GM18508 (cell line): ENCODE data around the gene HSPE1.
"Not testable (repeated sequence)": the region's sequence is repeated elsewhere in the genome, so short reads cannot be mapped to it uniquely, and the experiment has no call there.

ENCODE experiments used
- ATAC-seq: cut with Tn5 transposase; IDR thresholded peaks from one replicate; pipeline ENCODE4 v1.9.1; 2021; ENCODE audit warnings: moderate number of reproducible peaks; ENCODE audit not compliant: insufficient read depth, unreplicated experiment

Gene HSPE1

GRCh38 chr2:197499594-197500502 lies at the start of gene HSPE1, which contains the start of gene HSPD1:
Gene HSPE1 (plus strand): TSS chr2:197500379. CDS start chr2:197500437, 58 bp downstream.
Gene HSPD1 (minus strand): TSS chr2:197499840. CDS start chr2:197498848, 992 bp downstream.
- ATAC-seq = peak; percentile 72

- ATAC-seq = no peak
Measured at GRCh38 chr2:197450465-197450864, 49.7 kb upstream of the HSPE1 start.

DNA sequence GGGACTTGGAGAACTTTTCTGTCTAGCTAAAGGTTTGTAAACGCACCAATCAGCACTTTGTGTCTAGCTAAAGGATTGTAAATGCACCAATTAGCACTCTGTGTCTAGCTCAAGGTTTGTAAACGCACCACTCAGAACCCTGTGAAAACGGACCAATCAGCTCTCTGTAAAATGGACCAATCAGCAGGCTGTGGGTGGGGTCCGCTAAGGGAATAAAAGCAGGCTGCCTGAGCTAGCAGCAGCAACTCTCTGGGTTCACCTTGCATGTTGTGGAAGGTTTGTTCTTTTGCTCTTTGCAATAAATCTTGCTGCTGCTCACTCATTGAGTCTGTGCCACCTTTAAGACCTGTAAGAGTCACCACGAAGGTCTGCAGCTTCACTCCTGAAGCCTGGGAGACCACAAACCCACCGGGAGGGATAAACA lies 49.2 kb upstream of the HSPE1 start:
- not testable (repeated sequence) for ATAC-seq

DNA sequence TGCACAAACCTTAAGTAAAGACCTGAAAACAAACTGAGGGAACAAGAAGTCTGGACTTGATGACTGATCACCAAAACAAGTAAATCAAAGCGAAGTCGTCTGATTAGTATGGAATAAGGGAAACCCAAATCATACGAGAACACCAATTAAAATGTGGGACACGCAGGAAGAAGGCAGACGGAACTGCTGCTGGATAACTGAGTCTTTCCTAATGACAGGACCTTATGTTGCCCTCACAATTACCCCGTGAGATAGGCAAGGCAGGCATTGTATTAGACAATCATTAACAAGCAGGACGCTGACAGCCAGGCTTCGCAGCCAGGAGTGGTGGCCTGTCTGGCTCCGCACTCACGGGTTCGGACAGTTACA lies 47.4 kb upstream of the HSPE1 start:
- no peak for ATAC-seq

- peak; percentile 95 for ATAC-seq
Measured at GRCh38 chr2:197453123-197453913, 46.9 kb upstream of the HSPE1 start, which contains the start of gene COQ10B. Gene COQ10B (plus strand): TSS chr2:197453552. CDS start chr2:197453561, 9 bp downstream.

GRCh38 chr2:197453914-197454398 lies 46.2 kb upstream of the HSPE1 start:
- ATAC-seq = peak; percentile 19

GRCh38 chr2:197454923-197455322 lies 45.3 kb upstream of the HSPE1 start:
- ATAC-seq = no peak

DNA sequence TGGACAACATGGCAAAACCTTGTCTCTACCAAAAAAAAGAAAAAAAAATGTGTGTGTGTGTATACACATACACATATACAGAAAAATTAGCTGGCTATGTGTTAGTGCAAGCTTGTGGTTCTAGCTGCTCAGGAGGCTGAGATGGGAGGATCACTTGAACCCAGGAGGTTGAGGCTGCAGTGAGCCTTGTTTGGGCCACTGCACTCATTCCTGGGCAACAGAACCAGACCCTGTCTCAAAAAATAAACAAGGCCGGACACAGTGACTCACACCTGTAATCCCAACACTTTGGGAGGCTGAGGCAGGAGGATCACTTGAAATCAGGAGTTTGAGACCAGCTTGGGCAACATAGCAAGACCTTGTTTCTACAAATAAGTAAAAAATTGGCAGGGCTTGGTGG lies 44.8 kb upstream of the HSPE1 start:
- ATAC-seq = no peak

DNA sequence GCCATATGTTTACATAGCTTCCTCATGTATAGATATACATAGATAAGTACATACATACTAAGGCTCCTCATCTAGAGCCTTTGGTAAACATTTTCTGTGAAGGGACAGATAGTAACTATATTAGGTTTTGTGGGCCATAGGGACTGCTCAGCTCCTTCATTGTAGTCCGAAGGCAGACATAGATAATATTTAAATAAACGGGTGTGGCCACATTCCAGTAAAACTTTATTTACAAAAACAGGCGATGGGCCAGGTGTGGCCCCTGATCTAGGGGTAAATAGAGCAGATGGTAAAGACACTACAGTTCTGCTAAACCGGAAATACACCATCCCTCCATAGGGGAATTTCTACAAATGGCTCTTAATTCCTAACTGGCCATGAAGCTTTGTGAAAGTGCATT lies 39.5 kb upstream of the HSPE1 start:
- no peak for ATAC-seq

DNA sequence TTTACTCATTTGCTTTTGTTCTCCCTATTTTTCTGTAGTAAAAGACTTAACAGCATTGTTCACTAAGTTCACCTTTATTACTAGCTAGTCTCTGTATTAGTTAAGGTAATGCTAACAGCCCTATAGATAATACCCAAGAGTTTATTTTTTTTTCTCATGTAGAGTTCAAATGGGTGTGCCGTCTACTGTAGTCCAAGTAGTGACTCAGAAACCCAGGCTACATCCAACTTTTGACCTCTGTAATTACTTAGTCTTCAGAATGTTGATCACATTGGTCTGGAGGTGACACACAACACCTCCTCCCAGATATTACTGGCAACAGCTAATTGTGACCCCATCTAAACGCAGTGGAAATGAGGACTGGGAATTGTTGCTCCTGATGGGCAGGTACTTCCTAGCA lies 39.1 kb upstream of the HSPE1 start:
- no peak for ATAC-seq

- no peak for ATAC-seq
Measured at GRCh38 chr2:197464175-197464574, 36.0 kb upstream of the HSPE1 start.

DNA sequence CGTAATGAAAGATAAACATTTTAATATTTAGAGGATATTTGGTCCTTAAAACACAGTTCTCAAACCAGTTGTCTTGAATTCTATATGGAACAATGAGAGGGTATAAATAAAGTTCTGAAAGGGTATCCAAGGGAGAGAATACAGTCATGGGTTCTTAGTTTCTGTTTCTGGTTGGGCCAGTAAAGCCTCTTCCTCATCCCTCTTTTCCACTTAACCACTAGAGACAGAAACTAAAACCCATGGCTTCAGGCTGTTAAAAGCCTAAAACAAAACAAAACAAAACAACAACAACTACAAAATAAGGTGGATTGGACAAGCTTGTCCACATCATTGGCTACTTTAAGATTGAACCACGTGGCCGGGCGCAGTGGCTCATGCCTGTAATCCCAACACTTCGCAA lies 28.0 kb upstream of the HSPE1 start:
- no peak for ATAC-seq

DNA sequence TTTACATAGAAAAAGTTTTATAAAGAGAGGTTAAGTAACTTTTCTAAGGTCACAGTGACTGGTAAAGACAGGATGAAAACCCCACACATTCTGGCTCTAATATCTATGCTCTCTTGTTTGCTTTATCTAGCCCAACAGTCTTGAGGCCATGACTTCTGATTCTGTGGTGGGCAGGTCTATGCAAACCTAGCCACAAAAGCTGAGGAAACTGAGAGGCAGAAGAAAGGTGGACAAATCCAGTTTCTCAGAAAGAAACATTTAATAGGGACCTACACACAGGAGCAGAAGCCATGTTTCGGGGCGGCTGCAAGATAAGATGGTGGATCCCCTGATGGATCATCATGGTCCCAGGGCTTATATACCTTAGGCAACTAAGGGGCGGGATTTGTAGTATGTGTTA lies 22.4 kb upstream of the HSPE1 start:
- no peak for ATAC-seq

GRCh38 chr2:197480165-197481036 lies 19.8 kb upstream of the HSPE1 start:
- ATAC-seq = no peak

DNA sequence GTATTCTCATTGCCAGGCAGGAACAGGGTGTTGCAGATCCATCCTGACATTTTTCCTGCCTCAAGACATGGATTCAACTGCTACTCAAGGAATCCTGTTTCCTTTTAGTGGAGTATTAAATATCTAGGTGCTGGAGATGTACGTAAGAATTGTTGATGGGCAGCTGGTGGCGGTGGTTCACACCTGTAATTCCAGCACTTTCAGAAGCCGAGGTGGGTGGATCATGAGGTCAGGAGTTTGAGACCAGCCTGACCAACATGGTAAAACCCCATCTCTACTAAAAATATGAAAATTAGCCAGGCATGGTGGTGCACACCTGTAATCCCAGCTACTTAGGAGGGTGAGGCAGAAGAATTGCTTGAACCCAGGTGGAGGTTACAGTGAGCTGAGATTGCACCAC lies 15.9 kb upstream of the HSPE1 start:
- ATAC-seq = not testable (repeated sequence)

- ATAC-seq = no peak
Measured at GRCh38 chr2:197486175-197486574, 14.0 kb upstream of the HSPE1 start.

GRCh38 chr2:197487385-197487784 lies 12.8 kb upstream of the HSPE1 start:
- no peak for ATAC-seq

DNA sequence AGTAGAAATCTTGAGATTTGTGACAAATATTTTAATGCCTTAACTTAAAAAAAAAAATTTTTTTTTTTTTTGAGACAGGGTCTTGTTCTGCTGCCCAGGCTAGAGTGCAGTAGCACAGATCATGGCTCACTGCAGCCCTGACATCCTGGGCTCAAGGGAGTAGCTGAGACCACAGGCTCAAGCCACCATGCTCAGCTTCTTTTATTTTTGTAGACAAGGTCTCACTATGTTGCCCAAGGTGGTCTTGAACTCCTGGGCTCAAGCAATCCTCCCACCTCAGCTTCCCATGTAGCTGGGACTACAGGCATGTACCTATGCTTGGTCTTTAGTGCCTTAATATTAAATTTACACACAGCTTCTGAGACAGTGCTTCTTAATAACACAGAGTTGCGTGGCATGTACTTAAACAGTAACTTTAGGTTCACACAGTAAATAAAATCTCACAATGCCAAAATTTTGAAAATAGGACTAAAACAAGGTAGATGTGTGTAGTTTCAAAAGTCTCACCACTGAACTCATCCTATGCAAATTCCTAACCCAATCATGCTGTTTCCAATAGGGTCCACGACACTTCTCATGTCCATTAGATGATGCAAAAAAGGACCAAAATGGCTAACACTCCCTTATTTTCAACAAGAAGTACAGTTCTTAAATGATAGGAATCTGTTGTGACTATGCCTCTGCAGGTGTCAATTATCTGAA lies 4.6 kb upstream of the HSPE1 start:
- no peak for ATAC-seq

GRCh38 chr2:197496695-197497094 lies 3.5 kb upstream of the HSPE1 start:
- no peak for ATAC-seq
